Trophoblast cell (in vitro differentiated cells and primary cell): ENCODE measurements around the gene AKNA. TPM values are rescaled to one million over a fixed set of nuclear protein-coding genes. Genes with fewer than 3 reads are reported as not detected.
A peak's percentile ranks its signal among the peaks of the same experiment; 100 is the strongest.

Source experiments
- DNase-seq, 2 donors: peaks; one replicate each; pipeline ENCODE4 v3.0.0-alpha.2; 2016
- H2AFZ ChIP-seq: 2 replicates; pipeline ENCODE4 v1.6.1; 2013; ENCODE audit warnings: low read length, moderate library complexity, mild to moderate bottlenecking; ENCODE audit not compliant: insufficient read depth, poor library complexity
- H2AK5ac ChIP-seq: 2 replicates; pipeline ENCODE4 v1.6.1; 2013; ENCODE audit warnings: mild to moderate bottlenecking, low read length
- H2BK120ac ChIP-seq: 2 replicates; pipeline ENCODE4 v1.6.1; 2013; ENCODE audit warnings: low read length, mild to moderate bottlenecking, moderate library complexity; ENCODE audit not compliant: insufficient read depth, poor library complexity
- H2BK12ac ChIP-seq: 2 replicates; pipeline ENCODE4 v1.6.1; 2013; ENCODE audit warnings: mild to moderate bottlenecking, low read length, moderate library complexity
- H2BK5ac ChIP-seq: 2 replicates; pipeline ENCODE4 v1.6.1; 2013; ENCODE audit warnings: low read length, low read depth, moderate library complexity, mild to moderate bottlenecking; ENCODE audit not compliant: poor library complexity
- H3K14ac ChIP-seq: 2 replicates; pipeline ENCODE4 v1.6.1; 2013; ENCODE audit warnings: mild to moderate bottlenecking, low read length
- H3K18ac ChIP-seq: 2 replicates; pipeline ENCODE4 v1.6.1; 2013; ENCODE audit warnings: mild to moderate bottlenecking, low read length
- H3K23ac ChIP-seq: 2 replicates; pipeline ENCODE4 v1.6.1; 2013; ENCODE audit warnings: low read length
- H3K27ac ChIP-seq: 2 replicates; pipeline ENCODE4 v1.5.1; 2013; ENCODE audit warnings: low read depth, mild to moderate bottlenecking, inconsistent platforms, low read length, moderate library complexity
- H3K27me3 ChIP-seq: 2 replicates; pipeline ENCODE4 v1.6.1; 2013; ENCODE audit warnings: inconsistent platforms, mild to moderate bottlenecking, low read length, moderate library complexity; ENCODE audit not compliant: insufficient read depth
- H3K36me3 ChIP-seq, 2 experiments: 1 replicate in 1 of 2; 2 replicates in 1 of 2; pipeline ENCODE4 v1.6.1; 2013; ENCODE audit warnings: low read length in 2 of 2, mild to moderate bottlenecking in 2 of 2, moderate library complexity in 1 of 2; ENCODE audit not compliant: insufficient read depth in 2 of 2, control insufficient read depth in 1 of 2
- H3K4ac ChIP-seq: 2 replicates; pipeline ENCODE4 v1.6.1; 2013; ENCODE audit warnings: low read depth, mild to moderate bottlenecking, low read length, moderate library complexity
- H3K4me1 ChIP-seq, 2 experiments: 1 replicate in 1 of 2; 2 replicates in 1 of 2; pipeline ENCODE4 v1.6.1; 2013; ENCODE audit warnings: low read length in 2 of 2, mild to moderate bottlenecking in 2 of 2, moderate library complexity in 1 of 2; ENCODE audit not compliant: insufficient read depth in 2 of 2, control insufficient read depth in 1 of 2
- H3K4me2 ChIP-seq: 2 replicates; pipeline ENCODE4 v1.6.1; 2013; ENCODE audit warnings: inconsistent platforms, mild to moderate bottlenecking, low read length, moderate library complexity
- H3K4me3 ChIP-seq: 2 replicates; pipeline ENCODE4 v1.5.1; 2013; ENCODE audit warnings: mild to moderate bottlenecking, low read depth, low read length, inconsistent platforms
- H3K79me1 ChIP-seq: one replicate; pipeline ENCODE4 v1.6.1; 2013; ENCODE audit warnings: low read length
- H3K79me2 ChIP-seq: 2 replicates; pipeline ENCODE4 v1.6.1; 2013; ENCODE audit warnings: low read length, mild to moderate bottlenecking; ENCODE audit not compliant: control insufficient read depth, insufficient read depth, poor library complexity
- H3K9ac ChIP-seq: 2 replicates; pipeline ENCODE4 v1.6.1; 2013; ENCODE audit warnings: mild to moderate bottlenecking, low read length
- H3K9me3 ChIP-seq: 2 replicates; pipeline ENCODE4 v1.6.1; 2013; ENCODE audit warnings: low read depth, mild to moderate bottlenecking, control low read depth, inconsistent platforms, low read length; ENCODE audit not compliant: insufficient read depth
- H4K12ac ChIP-seq: 2 replicates; pipeline ENCODE4 v1.6.1; 2013; ENCODE audit warnings: low read depth, mild to moderate bottlenecking, low read length, moderate library complexity
- H4K8ac ChIP-seq: 2 replicates; pipeline ENCODE4 v1.6.1; 2013; ENCODE audit warnings: low read depth, mild to moderate bottlenecking, low read length, moderate library complexity
- H4K91ac ChIP-seq: one replicate; pipeline ENCODE4 v1.6.1; 2013; ENCODE audit warnings: low read depth, mild to moderate bottlenecking, low read length, moderate library complexity
- WGBS: extraction: QIAGEN DNeasy Blood & Tissue Kit; methylation state at CpG from one replicate; pipeline ENCODE4 v1.1.7; 2013; ENCODE audit warnings: missing lambda C conversion rate; ENCODE audit not compliant: insufficient read length, insufficient coverage; ENCODE audit errors: extremely low coverage; 5-methylcytosine and 5-hydroxymethylcytosine counted together
- polyA plus RNA-seq: library from polyadenylated mRNA; stranded (reverse); fragments of 200-250 nt; gene quantifications from 2 replicates; pipeline ENCODE4 v1.2.3, GENCODE V29; 2013

Gene AKNA
- 14.4 and 16.0 TPM in 2 replicates for polyA plus RNA-seq

GRCh38 chr9:114387680-114388356, at the start of gene AKNA:
Gene AKNA, minus strand, starts transcription at chr9:114387982. Its CDS starts 6,649 bp downstream, at chr9:114381333.
- Histone ChIP-seq H4K91ac (peak within 1 kb of the TSS; percentile 80), H2BK5ac (peak within 1 kb of the TSS; percentile 37), H3K9ac (no peak within 1 kb of the TSS), H3K18ac (peak within 1 kb of the TSS; percentile 78), H3K4ac (peak within 1 kb of the TSS; percentile 45), H3K36me3 (no peaks in the 10 kb centered on the region), H3K27me3 (no peaks in the 10 kb centered on the region), H2AFZ (peak within 1 kb of the TSS; percentile 49), H3K79me1 (peaks cover 13% of the 10 kb centered on the region), H3K4me3 (peak within 1 kb of the TSS; percentile 64), H2BK12ac (peak within 1 kb of the TSS; percentile 75), H2BK120ac (peak within 1 kb of the TSS; percentile 70), H3K14ac (peak within 1 kb of the TSS; percentile 89), H2AK5ac (peak within 1 kb of the TSS; percentile 77), H3K23ac (no peak within 1 kb of the TSS), H3K4me1 (peaks cover 30 to 47% of the 10 kb centered on the region in 2 experiments), H4K12ac (peak within 1 kb of the TSS; percentile 48), H3K79me2 (no peaks in the 10 kb centered on the region), H3K27ac (peak within 1 kb of the TSS; percentile 86), H3K9me3 (no peaks in the 10 kb centered on the region), H3K4me2 (peak within 1 kb of the TSS; percentile 63), H4K8ac (peak within 1 kb of the TSS; percentile 84)
- no CpG with 5 or more reads among the region's 25 CpGs for WGBS
- DNase-seq = peak; percentile 70 to 74

GRCh38 chr9:114437401-114437893, 49.7 kb upstream of the AKNA start:
- Histone ChIP-seq H3K4me1 (no peaks in the 10 kb centered on the region), H3K79me2 (no peaks in the 10 kb centered on the region), H2BK120ac (no peak overlapping the region), H3K79me1 (no peaks in the 10 kb centered on the region), H3K9ac (no peak overlapping the region), H3K4ac (no peak overlapping the region), H3K23ac (no peak overlapping the region), H2AK5ac (no peak overlapping the region), H3K27me3 (no peaks in the 10 kb centered on the region), H2BK12ac (no peak overlapping the region), H4K8ac (no peak overlapping the region), H2BK5ac (no peak overlapping the region), H3K9me3 (no peaks in the 10 kb centered on the region), H4K12ac (no peak overlapping the region), H3K27ac (no peak overlapping the region), H2AFZ (no peak overlapping the region), H3K4me2 (no peak overlapping the region), H3K36me3 (no peaks in the 10 kb centered on the region), H4K91ac (no peak overlapping the region), H3K18ac (no peak overlapping the region), H3K14ac (no peak overlapping the region), H3K4me3 (no peak overlapping the region)
- WGBS = no CpG with 5 or more reads among the region's 2 CpGs
- no peak for DNase-seq

DNA sequence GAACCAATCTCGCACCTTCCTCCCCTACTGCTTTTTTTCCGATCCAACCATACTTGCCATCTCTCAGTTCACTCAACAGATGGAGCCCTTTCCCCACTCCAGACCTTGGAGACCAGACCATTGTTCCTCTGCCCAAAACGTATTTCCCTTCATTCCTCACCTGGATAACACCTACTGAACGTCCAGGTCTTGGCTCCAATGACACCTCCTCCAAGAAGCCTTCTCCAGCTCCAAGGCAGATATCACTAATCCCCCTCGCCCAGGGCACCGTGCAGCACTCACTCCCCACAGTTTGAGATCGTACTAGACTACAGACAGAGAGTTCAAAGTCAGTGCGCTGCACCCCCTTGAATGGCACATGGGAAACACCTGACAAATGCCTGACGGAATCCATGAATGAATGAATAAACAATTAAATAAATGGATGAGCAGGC, 47.1 kb upstream of the AKNA start:
- H3K27me3 ChIP-seq = no peaks in the 10 kb centered on the region
- H4K12ac ChIP-seq = no peak overlapping the region
- DNase-seq = peak; percentile 8 to 54
- no peak overlapping the region for H4K8ac ChIP-seq
- H2BK120ac ChIP-seq = no peak overlapping the region
- H4K91ac ChIP-seq = no peak overlapping the region
- no peak overlapping the region for H3K18ac ChIP-seq
- no peak overlapping the region for H3K9ac ChIP-seq
- no peak overlapping the region for H3K14ac ChIP-seq
- H3K36me3 ChIP-seq = no peaks in the 10 kb centered on the region
- WGBS = no CpG with 5 or more reads among the region's 9 CpGs
- H2BK5ac ChIP-seq = no peak overlapping the region
- H3K4me1 ChIP-seq = no peaks in the 10 kb centered on the region
- no peak overlapping the region for H3K4me2 ChIP-seq
- no peak overlapping the region for H2AFZ ChIP-seq
- H3K79me2 ChIP-seq = no peaks in the 10 kb centered on the region
- H3K4me3 ChIP-seq = no peak overlapping the region
- no peak overlapping the region for H2BK12ac ChIP-seq
- no peak overlapping the region for H3K4ac ChIP-seq
- no peaks in the 10 kb centered on the region for H3K9me3 ChIP-seq
- no peak overlapping the region for H3K23ac ChIP-seq
- no peaks in the 10 kb centered on the region for H3K79me1 ChIP-seq
- no peak overlapping the region for H3K27ac ChIP-seq
- no peak overlapping the region for H2AK5ac ChIP-seq

GRCh38 chr9:114433720-114434255, 46.0 kb upstream of the AKNA start:
- no peak overlapping the region for H4K12ac ChIP-seq
- H3K4me1 ChIP-seq = no peaks in the 10 kb centered on the region
- no CpG with 5 or more reads among the region's 6 CpGs for WGBS
- H4K91ac ChIP-seq = no peak overlapping the region
- H3K4me3 ChIP-seq = no peak overlapping the region
- H3K4me2 ChIP-seq = no peak overlapping the region
- H2BK120ac ChIP-seq = no peak overlapping the region
- H3K79me1 ChIP-seq = no peaks in the 10 kb centered on the region
- H4K8ac ChIP-seq = no peak overlapping the region
- no peak overlapping the region for H3K27ac ChIP-seq
- no peak overlapping the region for H3K9ac ChIP-seq
- H3K9me3 ChIP-seq = no peaks in the 10 kb centered on the region
- H3K14ac ChIP-seq = no peak overlapping the region
- no peak overlapping the region for H3K18ac ChIP-seq
- no peaks in the 10 kb centered on the region for H3K27me3 ChIP-seq
- DNase-seq = no peak
- no peak overlapping the region for H2BK5ac ChIP-seq
- no peaks in the 10 kb centered on the region for H3K79me2 ChIP-seq
- no peak overlapping the region for H3K23ac ChIP-seq
- no peak overlapping the region for H2AFZ ChIP-seq
- H3K4ac ChIP-seq = no peak overlapping the region
- H3K36me3 ChIP-seq = no peaks in the 10 kb centered on the region
- no peak overlapping the region for H2BK12ac ChIP-seq
- no peak overlapping the region for H2AK5ac ChIP-seq
